GM21619 (cell line): Measurements from ENCODE around the gene LMO4.
A peak's percentile ranks its signal among the peaks of the same experiment; 100 is the strongest.

Experiments
- ATAC-seq: cut with Tn5 transposase; IDR thresholded peaks from one replicate; pipeline ENCODE4 v1.9.1; 2021; ENCODE audit not compliant: unreplicated experiment

Gene LMO4

DNA sequence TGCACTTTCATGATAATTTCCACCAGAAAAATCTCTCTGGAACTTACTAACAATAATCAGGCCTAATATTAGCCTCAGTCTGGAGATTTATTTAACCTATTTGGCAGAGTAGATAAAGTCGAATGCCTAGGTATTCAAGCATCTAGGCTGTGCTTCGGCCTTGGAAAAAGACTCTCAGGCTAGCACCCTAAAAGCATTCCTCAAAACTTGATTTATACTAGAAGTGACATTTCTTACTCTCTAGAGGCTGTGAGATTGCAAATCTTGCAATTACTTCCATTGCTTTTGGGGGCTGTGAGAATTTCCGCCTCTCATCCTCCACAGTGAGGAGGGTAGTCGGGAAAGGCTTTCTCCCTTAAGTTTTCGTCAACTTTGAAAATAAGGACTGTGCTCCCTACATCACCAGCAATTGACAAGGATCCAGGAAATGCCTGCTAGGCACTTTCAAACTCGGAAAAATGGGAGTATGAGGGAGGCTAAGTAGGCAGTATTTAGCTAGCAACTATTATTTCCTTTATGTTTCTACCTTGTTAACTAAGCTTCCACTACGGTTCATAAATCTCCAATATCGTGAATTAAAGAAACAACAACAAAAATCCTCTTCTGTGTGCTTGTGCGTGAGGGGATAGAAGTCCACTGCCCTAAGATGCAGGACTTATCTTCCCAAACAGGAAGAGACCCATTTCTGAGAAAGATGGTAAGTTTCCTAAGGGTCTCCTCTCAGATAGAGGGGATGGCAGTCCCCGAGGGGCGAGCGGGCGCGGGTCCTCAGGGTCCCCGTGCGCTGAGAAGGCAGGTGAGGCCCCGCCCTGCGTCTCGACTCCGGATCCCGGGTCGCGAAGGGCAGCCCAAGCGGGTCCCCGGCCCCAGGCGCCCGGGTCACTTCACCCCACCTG is 1.1 kb upstream of the LMO4 start:
- ATAC-seq, result no peak

DNA sequence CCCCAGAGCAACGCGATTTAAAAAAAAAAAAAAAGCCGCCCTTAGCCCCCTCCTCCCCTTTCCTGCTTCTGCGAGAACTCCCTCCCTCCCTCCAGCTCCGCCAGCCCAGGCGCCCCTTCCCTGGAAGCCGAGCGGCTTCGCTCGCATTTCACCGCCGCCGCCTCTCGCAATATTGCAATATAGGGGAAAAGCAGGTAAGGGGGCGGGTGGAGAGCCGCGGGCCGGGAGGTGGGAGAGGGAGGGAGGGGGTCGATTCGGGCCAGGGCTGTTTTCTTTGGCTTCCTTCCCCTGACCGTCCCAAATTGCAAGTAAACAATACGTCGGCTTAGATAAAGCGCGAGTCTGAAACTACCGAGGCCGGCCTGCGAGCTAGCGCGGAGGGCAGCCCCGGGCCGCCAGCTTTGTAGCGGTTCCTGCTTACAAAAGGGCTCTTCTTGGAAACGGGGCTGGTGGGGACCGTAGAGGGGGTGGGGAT is 408 bp downstream of the LMO4 start:
- no peak for ATAC-seq

DNA sequence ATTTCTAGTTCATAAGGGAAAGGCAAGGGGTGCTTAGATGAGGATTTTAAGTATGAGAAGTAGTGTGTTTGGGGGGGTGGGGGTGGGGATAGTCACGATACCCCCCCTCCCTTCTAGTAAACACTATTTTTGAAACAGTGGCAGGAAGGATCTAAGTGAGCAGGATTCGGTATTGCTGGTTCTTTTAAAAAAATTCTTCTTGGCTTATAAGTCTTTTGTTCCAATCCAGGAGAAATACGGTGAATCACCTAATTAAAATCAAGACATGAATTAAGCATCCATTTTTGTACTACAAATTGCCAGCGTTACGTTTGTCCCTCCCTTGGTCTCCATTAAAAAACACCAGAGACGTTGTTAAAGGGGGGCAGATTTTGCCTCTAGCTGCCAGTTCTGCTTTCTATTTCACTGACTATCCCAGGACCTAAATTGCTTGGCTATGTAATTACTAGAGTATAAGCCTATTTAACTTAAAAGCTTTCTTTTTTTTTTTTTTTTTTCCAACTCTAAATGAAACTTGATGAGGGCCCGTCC is 911 bp downstream of the LMO4 start:
- ATAC-seq, result no peak

DNA sequence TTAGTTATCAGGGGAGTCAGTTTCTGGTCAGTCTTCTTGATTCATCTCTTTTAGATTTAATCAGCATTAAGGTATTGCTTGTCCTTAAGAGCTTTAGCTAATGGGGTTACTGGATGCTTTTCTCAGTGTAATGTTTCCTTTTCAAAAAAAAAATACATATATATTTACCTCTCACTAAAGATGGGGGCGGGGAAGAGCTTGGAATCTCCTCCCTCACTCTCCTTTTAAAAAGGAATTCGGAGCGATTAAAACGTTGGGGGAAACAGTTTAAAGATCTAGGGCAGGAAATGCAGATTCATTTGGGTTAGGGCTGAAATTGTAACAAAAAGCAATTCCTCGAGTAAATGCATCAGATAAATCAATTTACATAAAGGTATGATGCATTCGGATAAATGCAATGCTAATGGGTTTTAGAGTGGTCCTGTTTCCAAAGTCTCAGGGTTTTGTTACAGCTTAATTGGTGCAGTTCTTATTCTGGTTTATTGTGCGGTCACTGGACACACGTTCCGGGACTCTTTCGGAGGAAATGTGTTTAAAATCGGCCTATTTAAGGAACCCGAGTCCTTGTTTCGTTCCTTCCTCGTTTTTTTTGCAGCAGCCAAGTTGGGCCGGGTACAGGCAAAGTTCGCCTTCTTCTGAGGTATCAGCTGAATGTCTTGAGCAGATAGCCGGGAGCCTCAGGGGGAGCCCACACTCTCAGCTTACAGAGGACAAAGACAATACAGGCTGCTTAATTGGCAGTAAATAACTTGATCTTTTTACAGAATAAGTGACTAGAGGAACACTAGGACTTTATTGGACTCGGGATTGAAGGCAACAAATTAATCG is 1.6 kb downstream of the LMO4 start:
- ATAC-seq, result no peak

DNA sequence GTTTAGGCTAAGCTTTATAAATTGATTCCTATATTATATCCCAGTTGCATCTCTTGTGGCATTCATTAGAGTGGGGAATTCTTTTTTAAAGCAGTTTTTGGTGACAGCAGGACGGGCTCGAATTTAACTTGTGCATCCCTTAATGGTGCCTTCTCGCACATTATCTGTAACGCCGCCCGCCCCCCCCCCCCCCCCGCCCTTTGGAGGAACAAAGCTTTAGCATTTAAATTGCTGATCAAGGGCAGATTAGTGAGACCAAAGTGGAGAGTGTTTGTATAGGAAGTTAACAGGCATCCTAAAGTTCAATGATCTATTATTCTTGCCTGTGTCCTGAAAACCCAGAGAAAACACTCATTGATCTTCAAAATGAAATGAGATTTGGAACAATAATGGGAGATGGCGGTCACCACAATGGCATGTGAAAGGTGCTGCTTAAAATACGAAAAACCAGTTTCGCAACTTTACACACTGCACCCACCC is 2.2 kb downstream of the LMO4 start:
- ATAC-seq, result peak; percentile 5

DNA sequence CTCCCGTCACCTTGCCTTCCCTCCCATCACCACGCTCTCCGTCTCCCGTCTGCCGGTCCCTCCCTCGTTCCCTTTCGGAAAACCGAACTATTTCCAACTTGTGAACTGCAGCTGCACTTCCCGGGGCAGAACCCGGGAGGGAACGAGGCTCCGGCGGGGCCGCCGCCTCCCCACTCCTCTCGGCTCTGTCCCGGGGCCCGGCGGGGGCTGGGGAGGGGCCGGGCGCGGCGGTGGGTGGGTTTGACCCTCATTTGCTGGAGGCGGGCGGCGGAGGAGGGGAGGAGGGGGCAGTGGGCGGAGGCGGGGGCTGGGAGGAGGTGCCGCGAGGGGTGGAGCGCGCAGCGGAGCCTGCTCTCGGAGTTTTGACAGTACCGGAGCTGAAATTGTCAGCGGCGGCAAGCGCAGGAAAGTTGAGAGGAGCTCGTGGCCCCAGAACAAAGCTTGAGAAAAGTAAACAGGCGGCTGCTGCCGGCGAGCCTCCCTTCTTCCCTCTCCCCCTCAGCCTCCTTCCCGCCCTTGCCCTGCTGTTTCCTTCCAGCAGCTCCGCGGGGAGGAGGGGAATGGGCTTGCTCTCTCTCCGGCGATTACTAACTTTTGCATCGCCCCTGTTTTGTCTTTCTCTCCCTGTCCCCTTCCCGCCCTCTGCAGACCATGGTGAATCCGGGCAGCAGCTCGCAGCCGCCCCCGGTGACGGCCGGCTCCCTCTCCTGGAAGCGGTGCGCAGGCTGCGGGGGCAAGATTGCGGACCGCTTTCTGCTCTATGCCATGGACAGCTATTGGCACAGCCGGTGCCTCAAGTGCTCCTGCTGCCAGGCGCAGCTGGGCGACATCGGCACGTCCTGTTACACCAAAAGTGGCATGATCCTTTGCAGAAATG is 2.9 kb downstream of the LMO4 start:
- ATAC-seq, result peak; percentile 14

DNA sequence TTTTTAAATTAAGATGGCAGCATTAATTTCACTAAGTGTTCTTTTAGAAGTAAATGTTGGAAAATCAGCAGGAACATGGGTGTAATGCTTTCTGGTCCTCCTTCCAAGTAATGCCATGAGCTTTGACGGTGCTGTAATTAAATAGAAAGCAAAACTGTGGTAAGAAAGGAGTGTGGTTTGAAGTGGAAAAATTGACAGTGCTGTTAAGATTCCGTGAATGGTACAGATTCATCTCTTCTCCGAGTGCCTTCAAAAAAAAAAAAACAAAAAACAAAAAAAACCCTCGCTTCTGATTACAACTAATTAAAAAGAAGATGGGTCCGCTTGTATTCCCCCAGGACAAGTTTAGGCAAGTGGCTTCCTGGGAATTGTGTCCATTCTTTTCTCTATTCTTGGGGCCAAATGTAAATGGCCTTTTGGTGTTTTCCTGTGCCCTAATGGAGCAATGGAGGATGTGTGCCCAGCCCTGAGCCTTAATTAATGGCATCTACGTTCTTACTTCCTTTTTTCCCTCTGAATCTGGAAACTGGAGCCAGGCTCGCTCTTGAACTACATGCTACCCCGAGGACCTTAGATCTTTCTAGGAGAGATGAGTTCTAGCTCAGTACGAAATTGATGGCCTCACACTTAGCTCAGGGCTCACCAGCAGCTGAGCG is 5.1 kb downstream of the LMO4 start:
- ATAC-seq, result peak; percentile 14

DNA sequence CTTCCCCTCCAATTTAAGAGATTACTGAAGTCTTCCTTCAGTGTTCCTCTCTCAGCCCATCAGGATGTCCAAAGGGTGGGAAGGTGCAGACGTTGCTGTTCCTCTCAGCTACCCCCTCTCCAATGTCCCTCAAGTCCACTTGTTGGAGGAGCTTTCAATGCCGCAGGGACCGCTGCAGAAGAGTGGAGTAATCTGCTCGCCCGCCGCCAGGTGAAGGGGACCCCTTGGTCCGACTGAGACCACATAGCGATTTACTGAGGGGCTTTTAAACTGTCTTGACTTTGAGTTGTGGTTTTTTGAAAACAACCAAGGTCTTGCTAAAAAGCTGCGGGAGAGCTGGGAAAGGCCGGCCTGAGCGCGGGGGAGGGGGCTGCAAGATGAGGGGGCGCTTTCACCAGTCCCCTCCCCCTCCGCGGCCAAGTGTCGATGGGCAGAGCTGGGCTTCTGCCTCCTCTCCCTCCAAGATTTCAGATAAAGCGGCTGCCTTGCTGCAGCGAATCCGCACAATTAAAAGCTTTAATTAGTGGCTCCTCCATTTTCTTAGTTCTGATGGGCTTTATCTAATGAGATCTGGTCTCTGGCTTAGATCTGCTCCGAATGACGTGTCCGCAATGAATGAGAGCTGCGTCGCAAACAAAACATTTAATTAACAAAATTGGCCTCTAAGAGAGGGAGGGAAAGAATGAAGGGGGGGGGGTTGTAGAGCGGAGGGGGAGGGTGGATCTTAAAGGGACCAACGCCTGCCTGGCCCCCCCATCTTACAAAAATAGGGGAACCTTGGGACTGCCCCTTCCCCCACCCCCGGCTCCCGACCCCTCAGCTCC is 5.9 kb downstream of the LMO4 start:
- no peak for ATAC-seq

DNA sequence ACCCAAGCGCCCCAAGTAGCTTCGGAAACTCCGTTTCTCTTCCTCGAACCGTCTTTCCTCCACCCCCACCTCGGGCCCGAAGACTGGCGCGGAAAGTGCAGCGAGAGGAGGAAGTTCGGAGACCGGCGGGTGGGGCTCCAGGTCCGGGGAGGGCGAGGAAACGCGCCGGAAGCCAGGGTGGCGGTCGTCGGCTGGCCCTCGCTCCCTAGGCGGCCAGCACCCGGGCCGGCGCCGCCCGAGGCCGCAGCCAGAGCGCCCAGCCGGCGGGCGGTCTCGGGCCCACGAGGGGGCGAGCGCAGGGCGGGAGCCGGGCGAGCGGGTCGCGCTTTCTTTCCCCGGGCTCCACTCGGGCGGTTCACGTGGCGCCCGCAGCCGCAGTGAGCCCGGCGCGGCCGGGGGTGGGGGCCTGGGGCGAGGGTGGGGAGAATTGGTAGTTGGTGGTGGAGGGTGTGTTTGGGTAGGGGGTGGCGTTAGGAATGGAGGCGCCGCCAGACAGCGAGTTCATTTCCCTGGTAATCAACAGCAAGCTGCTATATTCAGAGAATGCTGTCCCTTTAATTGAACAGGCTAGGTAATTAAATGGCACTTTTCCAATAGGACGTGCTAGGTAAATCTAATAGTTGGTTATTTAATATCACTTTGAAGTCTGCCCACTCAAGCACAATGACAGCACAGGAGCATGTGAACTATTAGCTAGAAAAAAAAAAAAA is 6.7 kb downstream of the LMO4 start:
- peak; percentile 47 for ATAC-seq

DNA sequence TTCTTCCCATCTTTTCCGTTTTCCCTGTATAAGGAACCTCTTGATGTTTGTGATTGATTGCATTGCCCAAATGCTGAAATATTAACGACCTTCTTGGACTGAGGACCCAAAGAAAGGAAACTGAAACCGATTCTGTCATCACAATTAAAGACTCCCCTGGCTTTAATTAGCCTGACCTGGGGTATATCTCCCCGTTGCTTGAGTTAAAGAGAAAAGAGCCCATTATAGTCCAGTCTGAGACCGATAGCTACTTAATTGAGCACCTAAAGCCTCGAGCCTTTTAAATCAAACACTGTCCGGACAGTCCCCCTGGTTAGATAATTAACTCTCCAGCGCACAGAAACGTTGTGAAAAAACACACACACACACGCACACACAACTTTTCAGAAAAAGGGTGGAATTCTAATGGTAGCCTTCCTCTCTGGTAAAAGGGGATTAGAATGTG is 8.0 kb downstream of the LMO4 start:
- no peak for ATAC-seq

DNA sequence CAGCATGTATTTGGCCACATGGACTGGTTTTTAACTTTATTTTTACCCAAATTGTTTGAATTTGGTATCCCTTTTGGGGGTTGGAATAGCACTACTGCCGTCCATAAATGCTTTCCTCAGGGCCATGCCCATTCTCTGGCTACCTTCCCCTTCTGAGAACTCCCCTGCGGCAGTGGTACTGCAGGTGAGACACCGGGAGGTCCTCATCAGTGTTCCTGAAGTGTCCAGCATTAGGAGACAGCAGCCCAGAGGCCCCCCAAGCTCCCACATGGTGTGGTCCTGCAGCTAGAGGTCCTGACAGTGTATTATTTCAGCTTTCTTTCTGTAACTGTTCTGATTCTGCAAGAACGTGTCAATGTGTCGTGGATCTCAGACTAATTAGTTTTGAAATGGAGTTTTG is 8.9 kb downstream of the LMO4 start:
- no peak for ATAC-seq

DNA sequence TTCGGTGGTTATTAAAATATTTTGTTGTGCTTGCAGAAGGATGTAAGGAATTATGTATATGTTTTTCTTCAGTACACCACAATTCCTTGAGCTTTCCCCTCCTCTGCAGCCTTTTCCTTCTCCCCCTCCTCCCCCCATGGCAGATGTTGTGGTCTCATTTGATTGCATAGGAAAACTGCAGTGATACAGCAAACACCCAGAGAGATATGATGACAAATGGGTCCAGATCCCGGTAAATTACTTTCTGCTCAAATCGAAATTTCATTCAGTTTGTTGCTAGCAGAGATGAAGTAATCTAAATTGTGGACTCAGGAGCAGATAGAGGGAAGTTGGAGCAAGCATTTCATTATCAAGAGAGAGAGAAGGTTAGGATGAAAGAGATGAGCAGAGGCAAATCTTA is 9.9 kb downstream of the LMO4 start:
- no peak for ATAC-seq

DNA sequence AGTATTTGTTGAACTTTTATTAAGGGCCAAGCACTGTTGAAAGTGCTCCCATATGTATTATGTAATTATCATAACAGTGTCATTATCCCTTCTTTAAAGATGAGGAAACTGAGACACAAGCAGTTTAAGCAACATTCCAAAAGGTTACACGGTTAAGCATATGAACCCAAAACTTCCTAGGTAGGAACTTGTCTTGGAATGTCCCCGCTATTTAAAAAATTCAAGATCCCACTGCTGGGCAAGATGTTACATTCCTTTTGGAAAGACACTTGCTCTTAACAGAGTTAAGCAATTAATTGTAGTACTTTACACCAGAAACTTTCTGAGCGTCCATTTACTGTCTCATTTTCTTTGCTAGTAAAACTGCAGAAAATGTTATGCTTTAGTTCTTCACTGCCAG is 15.6 kb downstream of the LMO4 start:
- ATAC-seq, result no peak

DNA sequence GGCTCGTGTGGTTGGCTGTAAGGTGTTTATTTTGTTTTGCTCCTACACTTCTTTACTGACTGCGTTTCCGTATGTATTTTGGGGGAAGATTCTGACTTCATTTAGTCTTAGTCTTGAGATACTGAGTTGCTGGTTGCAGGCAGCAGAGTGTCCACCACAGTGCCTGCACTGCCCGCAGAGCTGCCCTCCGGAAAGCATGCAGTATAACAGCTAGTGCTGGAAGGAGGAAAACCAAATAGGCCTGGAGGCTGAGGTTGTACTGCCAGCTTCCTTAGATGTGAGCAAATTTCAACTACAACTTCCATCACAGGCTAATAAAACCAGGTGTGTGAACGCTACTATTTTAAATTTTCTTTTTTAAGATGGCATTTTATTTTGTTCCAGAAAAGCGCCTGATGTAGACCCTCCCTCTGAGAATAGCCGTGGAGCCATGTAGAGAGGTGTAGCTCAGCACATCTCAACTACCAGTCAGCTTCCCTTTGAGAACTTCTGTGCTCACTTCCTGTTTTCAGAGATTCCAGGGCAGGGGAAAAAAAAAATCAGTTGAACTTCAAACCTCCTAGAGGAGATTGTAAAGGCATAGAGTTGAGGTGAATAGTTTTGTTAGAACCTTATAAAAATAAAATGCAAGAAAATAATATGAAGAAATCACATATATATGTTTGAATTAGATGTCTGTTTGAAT is 17.6 kb downstream of the LMO4 start:
- no peak for ATAC-seq

DNA sequence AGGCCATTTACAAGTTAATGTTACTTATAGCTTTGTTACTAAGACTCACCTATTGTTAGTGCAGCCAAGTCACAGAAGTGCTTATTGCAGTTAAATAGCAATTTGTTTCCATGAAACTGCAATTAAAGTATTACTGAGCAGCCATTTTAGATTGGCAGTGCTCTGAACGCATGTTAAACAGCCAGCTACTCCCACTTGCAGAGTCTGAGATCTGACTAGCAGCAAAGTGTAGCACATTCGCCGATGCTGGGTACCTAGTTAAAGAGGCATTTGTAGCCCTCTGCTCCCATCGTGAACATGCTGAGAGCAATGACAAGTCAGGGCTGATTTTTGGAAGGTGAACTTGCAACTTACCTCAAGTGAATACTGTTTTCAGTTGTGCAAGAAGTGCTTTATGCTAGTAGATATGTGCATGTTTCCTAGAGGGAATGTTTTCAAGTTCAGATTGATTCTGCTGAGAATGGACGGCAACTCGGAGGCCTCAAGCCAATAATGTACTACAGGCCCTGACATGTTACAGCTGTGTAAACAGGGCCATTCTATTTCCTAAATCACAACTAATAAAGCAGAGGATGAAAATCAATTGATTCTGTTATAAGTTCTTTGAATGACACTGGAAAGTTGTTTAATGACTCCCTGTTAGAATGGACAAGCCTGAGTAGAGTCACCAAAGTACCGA is 19.8 kb downstream of the LMO4 start:
- ATAC-seq, result no peak

DNA sequence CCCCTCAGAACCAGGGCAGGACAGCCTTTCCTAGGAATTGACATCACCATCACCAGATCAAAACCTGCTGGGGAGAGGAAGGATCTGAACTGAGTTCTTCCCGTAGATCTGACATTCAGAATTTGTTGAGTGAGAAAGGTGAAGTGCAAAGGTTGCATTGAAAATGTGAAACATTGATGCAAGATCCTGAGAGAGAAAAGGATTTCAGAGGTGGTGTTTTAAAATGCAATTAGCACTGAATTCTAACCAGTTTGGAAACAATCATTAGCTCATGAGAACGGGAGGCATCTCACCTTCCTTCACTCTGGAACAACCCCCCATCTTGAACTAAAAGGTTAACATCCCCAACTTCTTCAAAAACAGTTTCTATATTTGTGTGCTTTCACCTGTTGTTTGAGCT is 20.4 kb downstream of the LMO4 start:
- no peak for ATAC-seq

DNA sequence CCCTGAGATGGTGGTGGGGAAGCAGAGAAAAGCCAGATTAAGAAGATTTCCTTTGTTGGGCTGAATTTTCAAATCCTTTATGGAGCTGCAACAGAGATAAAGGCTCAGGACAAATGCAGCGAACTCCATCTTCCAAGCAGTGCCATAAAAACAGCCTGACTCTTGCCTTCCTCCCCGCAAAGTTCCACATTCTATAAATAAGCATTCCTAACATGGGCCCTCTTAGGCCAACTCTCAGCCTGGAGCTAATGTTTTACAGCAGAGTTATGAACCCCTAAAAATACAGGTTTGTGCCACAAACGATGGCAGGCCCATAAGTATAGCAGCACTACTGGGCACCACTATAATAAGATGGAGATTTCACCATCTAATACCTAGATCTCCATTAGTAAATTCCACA is 27.2 kb downstream of the LMO4 start:
- no peak for ATAC-seq
